NCI-H82 treated with DMSO at 0.1 percent for 48 hours (cell line): ENCODE results near the gene AGR3.

ENCODE experiments used
- DNase-seq: peaks from one replicate; lab custom pipeline; 2025; ENCODE audit not compliant: unreplicated experiment; lab: John Stamatoyannopoulos, UW

The AGR3 gene

DNA sequence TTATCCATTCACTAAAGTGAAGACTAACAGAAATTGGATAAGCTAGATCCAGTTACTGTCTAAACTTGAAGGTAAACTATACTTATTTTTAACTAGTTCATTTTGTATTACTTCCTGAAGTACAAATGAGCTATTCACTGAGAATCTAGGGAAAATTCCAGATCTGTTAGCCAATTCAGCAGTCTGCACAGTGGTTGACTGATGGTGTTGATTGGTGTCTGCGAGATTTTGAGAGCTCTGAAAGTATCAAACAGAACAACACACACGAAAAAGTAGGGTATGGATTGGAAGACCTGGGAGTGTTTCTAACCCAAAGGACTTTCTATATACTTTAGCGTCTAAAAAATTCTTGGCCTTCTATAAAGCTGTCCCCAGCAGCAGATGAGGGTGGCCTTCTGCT lies 43.4 kb downstream of the AGR3 start:
- no peak for DNase-seq

DNA sequence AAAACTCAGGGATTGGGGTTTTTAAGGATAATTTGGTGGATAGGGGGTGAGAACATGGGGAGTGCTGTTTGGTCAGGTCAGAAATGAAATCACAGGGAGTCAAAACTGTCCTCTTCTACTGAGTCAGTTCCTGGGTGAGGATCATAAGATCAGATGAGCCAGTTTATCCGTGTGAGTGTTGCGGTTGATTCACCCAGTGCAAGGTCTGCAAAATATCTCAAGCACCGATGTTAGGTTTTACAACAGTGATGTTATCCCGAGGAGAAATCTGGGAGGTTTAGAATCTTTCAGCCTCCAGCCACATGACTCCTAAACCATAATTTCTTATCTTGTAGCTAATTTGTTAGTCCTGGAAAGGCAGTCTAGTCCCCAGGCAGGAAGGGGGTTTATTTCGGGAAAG lies 45.3 kb downstream of the AGR3 start:
- no peak for DNase-seq

DNA sequence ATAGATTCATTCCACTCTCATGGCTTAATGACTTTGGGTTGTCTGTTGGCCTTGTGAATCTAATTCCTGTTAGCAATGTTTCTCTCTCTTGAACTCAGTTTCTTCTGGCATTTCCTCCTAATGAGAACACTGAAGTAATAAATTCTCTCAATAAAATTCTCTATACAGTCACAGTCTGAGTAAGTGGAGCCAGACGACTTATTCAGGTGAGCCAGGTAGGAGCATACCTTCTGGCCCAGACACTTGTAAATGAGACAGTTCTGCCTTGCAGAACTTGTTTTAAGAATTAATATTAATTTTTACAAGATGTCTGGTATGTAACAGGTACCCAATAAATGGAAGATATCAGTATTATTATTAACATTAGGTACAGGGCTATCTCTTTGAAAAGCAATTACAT lies 48.4 kb downstream of the AGR3 start:
- DNase-seq, result no peak

DNA sequence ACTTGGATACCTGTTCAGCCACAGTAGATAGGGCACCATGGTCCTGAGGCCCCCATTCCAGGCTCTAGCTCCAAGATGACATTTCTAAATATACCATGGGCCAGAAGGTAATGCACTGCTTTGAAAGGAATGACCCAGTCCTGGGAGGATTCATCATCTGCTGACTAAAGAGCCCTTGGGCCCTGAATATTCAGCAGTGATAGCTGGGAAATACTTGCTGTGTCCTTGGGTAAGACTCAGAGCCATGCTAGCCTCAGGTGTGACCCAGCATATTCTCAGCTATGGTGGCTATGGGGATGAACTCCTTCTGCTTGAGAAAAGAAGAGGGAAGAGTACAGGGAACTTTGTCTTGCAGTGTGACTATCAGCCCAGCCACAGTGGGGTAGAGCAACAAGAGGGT lies 55.7 kb downstream of the AGR3 start:
- DNase-seq, result no peak

DNA sequence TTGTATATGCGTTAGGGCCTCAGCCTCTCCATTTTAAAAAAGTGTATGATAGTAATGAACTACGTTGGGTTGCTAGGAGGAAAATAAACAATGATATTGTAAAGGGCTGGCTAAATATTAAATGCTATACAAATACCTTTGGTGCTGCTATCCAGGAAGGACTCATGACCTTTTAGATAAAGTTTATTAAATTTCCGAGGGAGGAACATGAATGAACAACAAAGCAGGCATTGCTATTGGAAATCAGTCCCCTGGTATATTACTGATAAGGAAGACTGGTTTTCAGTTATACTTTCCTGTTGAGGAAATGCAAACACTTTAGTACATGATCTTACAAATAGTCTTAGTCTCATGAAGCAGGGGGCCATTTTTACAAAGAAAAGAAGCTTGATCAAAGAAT lies 59.8 kb downstream of the AGR3 start:
- DNase-seq, result no peak

DNA sequence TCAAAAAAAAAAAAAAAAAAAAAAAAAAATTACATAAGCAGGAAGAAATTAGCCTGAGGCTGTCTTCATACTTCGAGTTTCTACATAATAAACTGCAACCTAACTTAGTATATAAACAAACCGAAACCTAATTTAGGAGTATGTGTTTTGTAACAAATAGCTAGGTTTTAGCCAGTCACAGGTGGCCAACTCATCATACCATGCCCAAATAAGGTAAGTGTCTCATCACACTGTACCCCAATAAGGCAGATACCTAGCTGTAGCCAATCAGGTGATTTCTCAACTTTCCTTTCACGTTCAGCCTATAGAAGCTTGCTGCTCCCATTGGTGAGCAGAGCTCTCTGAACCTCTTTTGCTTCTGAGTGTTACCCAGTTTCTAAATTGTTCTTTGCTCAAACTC lies 63.1 kb downstream of the AGR3 start:
- DNase-seq, result no peak

GRCh38 chr7:16817536-16817935 lies 64.2 kb downstream of the AGR3 start:
- DNase-seq, result no peak

GRCh38 chr7:16816824-16817223 lies 65.0 kb downstream of the AGR3 start:
- no peak for DNase-seq

GRCh38 chr7:16815001-16815400 lies 66.8 kb downstream of the AGR3 start:
- DNase-seq, result no peak

GRCh38 chr7:16813232-16813616 lies 68.6 kb downstream of the AGR3 start:
- no peak for DNase-seq

GRCh38 chr7:16812542-16813231 lies 69.1 kb downstream of the AGR3 start:
- DNase-seq, result no peak

DNA sequence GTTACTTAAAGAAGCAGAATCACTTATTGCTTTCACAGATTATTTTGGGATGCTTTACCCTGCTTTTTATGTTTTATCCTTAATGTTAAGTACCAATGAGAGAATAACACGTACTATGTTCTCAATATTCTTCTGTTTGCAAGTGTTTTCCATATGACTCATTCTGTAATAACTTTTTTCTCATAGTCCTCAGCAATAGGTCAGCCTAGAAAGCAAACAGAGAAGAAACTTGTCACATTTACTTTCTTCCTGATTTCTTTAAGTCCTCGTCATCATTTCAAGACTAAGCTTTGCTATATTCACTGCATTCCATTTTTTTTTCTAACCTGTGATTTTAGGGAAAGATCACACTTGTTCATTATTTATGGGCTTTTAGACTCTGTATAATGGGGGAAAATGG lies 70.2 kb downstream of the AGR3 start:
- DNase-seq, result no peak

GRCh38 chr7:16810573-16810972 lies 71.2 kb downstream of the AGR3 start:
- DNase-seq, result no peak

- DNase-seq, result no peak
These were observed 71.7 kb downstream of the AGR3 start for GRCh38 chr7:16810112-16810511.
